GM23338 (cell line): ENCODE results near the gene SIN3B. TPM values are rescaled to one million over a fixed set of nuclear protein-coding genes. Genes with fewer than 3 reads are reported as not detected.

Experiments
- ATAC-seq: fragments of 200-7000 bp; cut with Tn5 transposase; 3 replicates; pipeline ENCODE4 v1.9.1; 2020
- DNase-seq: peaks from one replicate; pipeline ENCODE4 v3.0.0-alpha.2; 2015; ENCODE audit warnings: low spot score
- H2AFZ ChIP-seq: fragments of 200-600 bp; sonication (generic); 2 replicates; pipeline ENCODE4 v1.8.0; 2016; ENCODE audit warnings: antibody characterized with exemption, mild to moderate bottlenecking, moderate library complexity
- H3F3A ChIP-seq: fragments of 200-600 bp; sonication (generic); replicated peaks from 2 replicates; pipeline ENCODE4 v1.8.0; 2017; ENCODE audit warnings: antibody characterized with exemption, mixed run types, low read depth
- H3K27ac ChIP-seq: fragments of 200-600 bp; sonication (generic); 2 replicates; pipeline ENCODE4 v1.6.1; 2016; ENCODE audit warnings: low read depth
- H3K27me3 ChIP-seq: fragments of 200-600 bp; sonication (generic); 2 replicates; pipeline ENCODE4 v1.8.0; 2016; ENCODE audit warnings: mild to moderate bottlenecking, mixed run types, moderate library complexity; ENCODE audit not compliant: insufficient read depth
- H3K36me3 ChIP-seq: fragments of 200-600 bp; sonication (generic); 2 replicates; pipeline ENCODE4 v1.8.0; 2016; ENCODE audit warnings: mild to moderate bottlenecking; ENCODE audit not compliant: insufficient read depth
- H3K4me1 ChIP-seq: fragments of 200-600 bp; sonication (generic); 2 replicates; pipeline ENCODE4 v1.8.0; 2016; ENCODE audit warnings: mild to moderate bottlenecking, moderate library complexity; ENCODE audit not compliant: insufficient read depth
- H3K4me2 ChIP-seq: fragments of 200-600 bp; sonication (generic); 2 replicates; pipeline ENCODE4 v1.7.1; 2017; ENCODE audit warnings: mixed run types
- H3K4me3 ChIP-seq: fragments of 200-600 bp; sonication (generic); 2 replicates; pipeline ENCODE4 v1.6.1; 2016; ENCODE audit warnings: mixed run types
- H3K79me2 ChIP-seq: fragments of 200-600 bp; sonication (generic); replicated peaks from 2 replicates; pipeline ENCODE4 v1.8.0; 2017; ENCODE audit warnings: mild to moderate bottlenecking; ENCODE audit not compliant: insufficient read depth
- H3K9me2 ChIP-seq: fragments of 200-600 bp; sonication (generic); 2 replicates; pipeline ENCODE4 v1.8.0; 2017; ENCODE audit not compliant: insufficient read depth
- H4K20me1 ChIP-seq: fragments of 200-600 bp; sonication (generic); replicated peaks from 2 replicates; pipeline ENCODE4 v1.8.0; 2017; ENCODE audit warnings: mild to moderate bottlenecking; ENCODE audit not compliant: insufficient read depth
- H3K27ac Mint-ChIP-seq: 2 replicates; pipeline ENCODE4 v1.8.0; 2020; ENCODE audit warnings: inconsistent platforms, mild to moderate bottlenecking, moderate library complexity, mixed read lengths
- H3K27me3 Mint-ChIP-seq: 3 replicates; pipeline ENCODE4 v1.8.0; 2022; ENCODE audit warnings: low read depth, mild to moderate bottlenecking, moderate library complexity, mixed read lengths, inconsistent platforms; ENCODE audit not compliant: insufficient read depth, poor library complexity
- H3K36me3 Mint-ChIP-seq: 3 replicates; pipeline ENCODE4 v1.8.0; 2021; ENCODE audit warnings: low read depth, mild to moderate bottlenecking, inconsistent platforms, moderate library complexity, mixed read lengths
- H3K4me1 Mint-ChIP-seq: 3 replicates; pipeline ENCODE4 v1.8.0; 2020; ENCODE audit warnings: mild to moderate bottlenecking, inconsistent platforms, mixed read lengths
- H3K4me3 Mint-ChIP-seq: 3 replicates; pipeline ENCODE4 v1.8.0; 2021; ENCODE audit warnings: moderate library complexity, mild to moderate bottlenecking, inconsistent platforms, mixed read lengths
- H3K9me3 Mint-ChIP-seq: 3 replicates; pipeline ENCODE4 v1.8.0; 2020; ENCODE audit warnings: moderate library complexity, mild to moderate bottlenecking, inconsistent platforms, mixed read lengths
- CREB1 ChIP-seq: fragments of 250-450 bp; sonication (Bioruptor Pico); IDR thresholded peaks from 2 replicates; pipeline ENCODE4 v1.5.0; 2020; ENCODE audit warnings: low read depth, mild to moderate bottlenecking, moderate library complexity
- CTCF ChIP-seq, 2 experiments: fragments of 200-600 bp in 1 of 2; sonication (generic) in 1 of 2; conservative IDR thresholded peaks; 2 replicates each; pipeline versions ENCODE4 v1.5.1 to v1.6.1; 2016 to 2017; ENCODE audit warnings: antibody characterized with exemption in 2 of 2, low read depth in 2 of 2, mild to moderate bottlenecking in 2 of 2, moderate library complexity in 1 of 2
- ETS1 ChIP-seq: IDR thresholded peaks from 2 replicates; pipeline ENCODE4 v1.6.1; 2016; ENCODE audit warnings: antibody characterized with exemption
- EZH2 ChIP-seq: fragments of 200-600 bp; sonication (generic); IDR thresholded peaks from one replicate; pipeline ENCODE4 v1.8.0; 2017; ENCODE audit warnings: antibody characterized with exemption, mild to moderate bottlenecking, low read depth; ENCODE audit not compliant: unreplicated experiment
- EZH2phosphoT487 ChIP-seq: fragments of 200-600 bp; sonication (generic); IDR thresholded peaks from one replicate; pipeline ENCODE4 v1.8.1; 2018; ENCODE audit warnings: antibody characterized with exemption; ENCODE audit not compliant: unreplicated experiment
- JUNB ChIP-seq: IDR thresholded peaks from one replicate; pipeline ENCODE4 v1.6.1; 2016; ENCODE audit warnings: antibody characterized with exemption; ENCODE audit not compliant: unreplicated experiment
- NANOG ChIP-seq: IDR thresholded peaks from 2 replicates; pipeline ENCODE4 v1.6.1; 2016; ENCODE audit warnings: antibody characterized with exemption, borderline replicate concordance
- POLR2AphosphoS5 ChIP-seq: IDR thresholded peaks from 2 replicates; pipeline ENCODE4 v1.6.1; 2016; ENCODE audit warnings: antibody characterized with exemption, low read depth
- REST ChIP-seq: IDR thresholded peaks from one replicate; pipeline ENCODE4 v1.6.1; 2018; ENCODE audit warnings: antibody characterized with exemption; ENCODE audit not compliant: unreplicated experiment
- STAT1 ChIP-seq: IDR thresholded peaks from one replicate; pipeline ENCODE4 v1.6.1; 2016; ENCODE audit warnings: antibody characterized with exemption; ENCODE audit not compliant: unreplicated experiment
- ZNF114 ChIP-seq: fragments of 250-450 bp; sonication (Bioruptor Pico); IDR thresholded peaks from 2 replicates; pipeline ENCODE4 v1.5.0; 2020; ENCODE audit warnings: mild to moderate bottlenecking, moderate library complexity
- ZNF331 ChIP-seq: fragments of 250-450 bp; sonication (Bioruptor Pico); IDR thresholded peaks from 2 replicates; pipeline ENCODE4 v1.5.0; 2020; ENCODE audit warnings: low read depth, mild to moderate bottlenecking, moderate library complexity
- ZNF462 ChIP-seq: fragments of 250-450 bp; sonication (Bioruptor Pico); IDR thresholded peaks from 2 replicates; pipeline ENCODE4 v1.5.0; 2020; ENCODE audit warnings: mild to moderate bottlenecking, moderate library complexity
- polyA plus RNA-seq: library from polyadenylated mRNA; unstranded; fragments of >200 nt; fragmentation: Nextera tagmentation; extraction: Ambion mirVana; gene quantifications from 2 replicates; pipeline ENCODE4 v1.2.1, GENCODE V29; 2016
- total RNA-seq: library from RNA; depleted of rRNA; stranded (reverse); fragments of >200 nt; shearing (Covaris generic); gene quantifications from 2 replicates; pipeline ENCODE4 v1.2.3, GENCODE V29; 2014

Gene SIN3B
- total and polyA plus RNA-seq, 2 experiments from 2014 or later, result 37.6 to 68.6 TPM

GRCh38 chr19:16904599-16904998 lies 75.4 kb downstream of the SIN3B start:
- Histone ChIP-seq H3F3A (no peaks in the 10 kb centered on the region), H3K9me2 (no peaks in the 10 kb centered on the region), H4K20me1 (no peaks in the 10 kb centered on the region), H3K4me2 (no peak overlapping the region), H3K36me3 (no peaks in the 10 kb centered on the region), H2AFZ (no peak overlapping the region), H3K27ac (no peak overlapping the region), H3K79me2 (no peaks in the 10 kb centered on the region), H3K4me3 (no peak overlapping the region), H3K4me1 (no peaks in the 10 kb centered on the region), H3K27me3 (no peaks in the 10 kb centered on the region)
- ATAC-seq (no peak), DNase-seq (no peak)
- Mint-ChIP-seq H3K9me3 (no peaks in the 10 kb centered on the region; the same call in 2 of the 3 replicates), H3K27ac (no peak overlapping the region), H3K27me3 (peaks cover 6% of the 10 kb centered on the region), H3K4me1 (peaks cover 2% of the 10 kb centered on the region; the same call in 1 of the 3 replicates), H3K4me3 (no peak overlapping the region), H3K36me3 (no peaks in the 10 kb centered on the region)
- TF ChIP-seq CREB1 (CRISPR knock-in tag), result no peak
- TF ChIP-seq ZNF462 (CRISPR knock-in tag), result no peak
- TF ChIP-seq STAT1, result no peak
- no peak for TF ChIP-seq ZNF114 (CRISPR knock-in tag)
- no peak for TF ChIP-seq POLR2AphosphoS5
- no peak for TF ChIP-seq REST
- TF ChIP-seq NANOG, result no peak
- no peak for TF ChIP-seq EZH2phosphoT487
- no peak for TF ChIP-seq JUNB
- TF ChIP-seq EZH2, result no peak
- no peak for TF ChIP-seq ETS1
- TF ChIP-seq ZNF331 (CRISPR knock-in tag), result no peak
- no peak for TF ChIP-seq CTCF (conservative IDR thresholded peaks at IDR 0.05; ENCODE audit: low read depth in 2 of 2)
